NCI-H2081 (cell line): ENCODE measurements around the gene TOP1.

ENCODE experiments used
- DNase-seq, 2 experiments: peaks; one replicate each; lab custom pipeline; 2025; lab: John Stamatoyannopoulos, UW

Gene TOP1

GRCh38 chr20:41058674-41059635, 30.3 kb downstream of the TOP1 start:
- DNase-seq: no peak

- DNase-seq: no peak
Measured at GRCh38 chr20:41061155-41061554, 32.5 kb downstream of the TOP1 start.

GRCh38 chr20:41063442-41063841, 34.8 kb downstream of the TOP1 start:
- no peak for DNase-seq

GRCh38 chr20:41064377-41064776, 35.8 kb downstream of the TOP1 start:
- DNase-seq: no peak

- no peak for DNase-seq
Measured at GRCh38 chr20:41065716-41066115, 37.1 kb downstream of the TOP1 start.

GRCh38 chr20:41068806-41069205, 40.2 kb downstream of the TOP1 start:
- no peak for DNase-seq

GRCh38 chr20:41072190-41072863, 43.7 kb downstream of the TOP1 start:
- no peak for DNase-seq

- DNase-seq: no peak
Measured at GRCh38 chr20:41072915-41073314, 44.3 kb downstream of the TOP1 start.

GRCh38 chr20:41074441-41074840, 45.8 kb downstream of the TOP1 start:
- DNase-seq: no peak

- no peak for DNase-seq
Measured at GRCh38 chr20:41076776-41077175, 48.2 kb downstream of the TOP1 start.

GRCh38 chr20:41078329-41078728, 49.7 kb downstream of the TOP1 start:
- no peak for DNase-seq

- no peak for DNase-seq
Measured at GRCh38 chr20:41079066-41079465, 50.4 kb downstream of the TOP1 start.

- DNase-seq: no peak
Measured at GRCh38 chr20:41080866-41081265, 52.2 kb downstream of the TOP1 start.

GRCh38 chr20:41081276-41081814, 52.7 kb downstream of the TOP1 start:
- no peak for DNase-seq

- DNase-seq: no peak
Measured at GRCh38 chr20:41082306-41082705, 53.7 kb downstream of the TOP1 start.

- no peak for DNase-seq
Measured at GRCh38 chr20:41085606-41086005, 57.0 kb downstream of the TOP1 start.

- peak; percentile 80 to 89 for DNase-seq
Measured at GRCh38 chr20:41086402-41087324, 58.0 kb downstream of the TOP1 start.

GRCh38 chr20:41087325-41087685, 58.7 kb downstream of the TOP1 start:
- DNase-seq: no peak

- peak; percentile 33 to 45 for DNase-seq
Measured at GRCh38 chr20:41087777-41088176, 59.2 kb downstream of the TOP1 start.

- DNase-seq: no peak
Measured at GRCh38 chr20:41089555-41089954, 60.9 kb downstream of the TOP1 start.

GRCh38 chr20:41091927-41092326, 63.3 kb downstream of the TOP1 start:
- DNase-seq: no peak
